Panc1 (cell line): ENCODE data around the gene SNX10. TPM values are rescaled to one million over a fixed set of nuclear protein-coding genes. Genes with fewer than 3 reads are reported as not detected.

Experiments used
- ATAC-seq: fragments of 200-7000 bp; cut with Tn5 transposase; 2 replicates; pipeline ENCODE4 v1.9.1; 2020; ENCODE audit warnings: mild to moderate bottlenecking, moderate library complexity
- BruUV-seq: library from RNA; stranded (reverse); fragments of 400-500 nt; replicated peaks from 2 replicates; lab custom pipeline; 2021; lab: Mats Ljungman, UMichigan
- CTCF ChIA-PET: fragments of 300-600 bp; sonication (Branson Sonifier 250); formaldehyde crosslinking; loops from one replicate; lab custom pipeline; 2022; ENCODE audit warnings: antibody characterized with exemption; lab: Charles Lee
- POLR2A ChIA-PET: fragments of 300-600 bp; sonication (Branson Sonifier 250); formaldehyde crosslinking; loops from one replicate; lab custom pipeline; 2022; ENCODE audit warnings: antibody characterized with exemption; lab: Charles Lee
- DNase-seq: peaks from one replicate; pipeline ENCODE4 v3.0.0-alpha.2; 2010; ENCODE audit warnings: low read depth, low spot score
- H3K27ac ChIP-seq: 2 replicates; pipeline ENCODE4 v1.5.1; 2011; ENCODE audit warnings: mild to moderate bottlenecking, low read length, inconsistent platforms
- H3K27me3 ChIP-seq: fragments of 200-500 bp; sonication (Bioruptor generic); 2 replicates; pipeline ENCODE4 v1.6.0; 2014; ENCODE audit warnings: low read length, inconsistent platforms; ENCODE audit not compliant: control insufficient read depth, insufficient read depth
- H3K36me3 ChIP-seq: fragments of 200-500 bp; sonication (Bioruptor generic); 2 replicates; pipeline ENCODE4 v1.5.1; 2014; ENCODE audit warnings: inconsistent platforms, mild to moderate bottlenecking, low read length, moderate library complexity; ENCODE audit not compliant: control insufficient read depth, insufficient read depth
- H3K4me1 ChIP-seq: 2 replicates; pipeline ENCODE4 v1.5.1; 2011; ENCODE audit warnings: inconsistent platforms, mild to moderate bottlenecking, low read length, moderate library complexity; ENCODE audit not compliant: control insufficient read depth, insufficient read depth
- H3K4me3 ChIP-seq, 2 experiments: 2 replicates each; pipeline ENCODE4 v1.5.1; 2011 to 2012; ENCODE audit warnings: low read depth in 2 of 2, low read length in 2 of 2, mild to moderate bottlenecking in 2 of 2, inconsistent platforms in 1 of 2, moderate library complexity in 1 of 2
- H3K9me3 ChIP-seq: fragments of 200-500 bp; sonication (Bioruptor generic); 2 replicates; pipeline ENCODE4 v1.5.1; 2014; ENCODE audit warnings: low read depth, mild to moderate bottlenecking, inconsistent platforms, low read length, moderate library complexity; ENCODE audit not compliant: control insufficient read depth, insufficient read depth
- CTCF ChIP-seq: fragments of 450-650 bp; IDR thresholded peaks from 2 replicates; pipeline ENCODE4 v1.5.1; 2017; ENCODE audit warnings: mild to moderate bottlenecking
- POLR2AphosphoS5 ChIP-seq: IDR thresholded peaks from 2 replicates; pipeline ENCODE4 v1.6.1; 2012; ENCODE audit warnings: mild to moderate bottlenecking, low read depth, low read length, moderate library complexity
- REST ChIP-seq, 2 experiments: IDR thresholded peaks; 2 replicates each; pipeline ENCODE4 v1.6.1; 2011 to 2012; ENCODE audit warnings: low read depth in 2 of 2, control low read depth in 1 of 2, low read length in 1 of 2, mild to moderate bottlenecking in 1 of 2, moderate library complexity in 1 of 2; ENCODE audit not compliant: insufficient read depth in 1 of 2
- SIN3A ChIP-seq: IDR thresholded peaks from 2 replicates; pipeline ENCODE4 v1.6.1; 2012; ENCODE audit warnings: low read depth, mild to moderate bottlenecking, low read length, moderate library complexity, borderline replicate concordance; ENCODE audit not compliant: insufficient read depth
- TCF7L2 ChIP-seq: IDR thresholded peaks from 2 replicates; pipeline ENCODE4 v1.6.1; 2011; ENCODE audit warnings: mild to moderate bottlenecking, low read depth, low read length, inconsistent platforms
- in situ Hi-C: cut with HindIII; loops from 2 replicates; pipeline ENCODE4 v1.10.0; 2016; ENCODE audit warnings: low sequenced_read_pairs, low pct_unique_long_range_greater_than_20kb
- intact Hi-C: fragments of 100-400 bp; cut with micrococcal nuclease; formaldehyde crosslinking; loops from one replicate; pipeline ENCODE4 v1.10.0; 2022; ENCODE audit not compliant: unreplicated experiment
- total RNA-seq: library from RNA; stranded (reverse); gene quantifications from one replicate; pipeline ENCODE4 v1.2.1, GENCODE V29; 2021; ENCODE audit not compliant: unreplicated experiment

SNX10 gene
- total RNA-seq, 1 experiment from 2014 or later, result 21.8 TPM

GRCh38 chr7:26291251-26291650 lies 411 bp upstream of the SNX10 start:
- TF ChIP-seq SIN3A (no peak), CTCF (no peak), REST (IDR thresholded peaks at IDR 0.05; ENCODE audit: insufficient read depth in 1 of 2, low read depth in 2 of 2, low read length in 1 of 2) (no peak), TCF7L2 (no peak), POLR2AphosphoS5 (no peak)
- in situ Hi-C loops (no loop called here), intact Hi-C loops (loop anchor here (5.0 kb wide), 1 partner anchor 71 kb away; no protein-coding TSS in a partner anchor)
- no peak for ATAC-seq
- Histone ChIP-seq H3K4me3 (peak overlapping the region; percentile 53 to 64), H3K27me3 (no peaks in the 10 kb centered on the region), H3K27ac (peak overlapping the region; percentile 86), H3K36me3 (no peaks in the 10 kb centered on the region), H3K9me3 (no peaks in the 10 kb centered on the region), H3K4me1 (peaks cover 11% of the 10 kb centered on the region)
- CTCF ChIA-PET, result no interaction called here
- DNase-seq, result no peak
- BruUV-seq, result no TSS peak
- POLR2A ChIA-PET, result interaction anchor here (0.6 kb wide), 1 partner anchor 53 kb away, joined by 5 read pairs; no protein-coding TSS in a partner anchor

DNA sequence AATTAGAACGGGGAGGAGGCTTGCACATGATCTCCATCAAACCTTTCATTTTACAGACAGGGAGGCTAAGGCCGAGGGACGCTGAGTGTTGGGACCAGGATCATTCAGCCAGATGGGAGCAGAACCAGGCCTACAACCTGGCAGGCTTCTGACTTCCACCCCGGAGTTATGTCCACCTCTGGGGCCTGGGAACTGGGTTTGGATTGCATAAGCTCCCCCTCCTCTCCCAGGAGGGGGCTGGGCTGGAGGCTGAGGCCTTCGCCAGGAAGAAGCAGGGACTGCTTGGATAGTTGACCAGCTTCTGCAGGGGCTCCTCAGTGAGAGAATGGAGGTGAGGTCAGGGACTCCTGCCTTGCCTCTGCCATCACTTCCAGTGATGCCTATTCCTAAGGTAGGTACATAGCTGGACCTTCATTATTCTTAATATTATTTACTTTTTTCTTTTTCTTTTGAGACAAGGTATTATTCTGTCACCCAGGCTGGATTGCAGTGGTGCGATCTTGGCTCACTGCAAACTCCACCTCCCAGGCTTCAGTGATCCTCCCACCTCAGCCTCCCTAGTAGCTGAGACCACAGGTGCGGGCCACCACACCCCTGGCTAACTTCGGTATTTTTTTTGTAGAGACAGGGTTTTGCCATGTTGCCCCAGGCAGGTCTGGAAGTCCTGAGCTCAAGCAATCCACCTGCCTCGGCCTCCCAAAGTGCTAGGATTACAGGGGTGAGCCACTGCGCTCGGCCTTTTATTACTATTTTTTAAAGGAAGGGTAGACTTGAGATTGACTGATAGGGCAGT lies 1.3 kb downstream of the SNX10 start:
- Histone ChIP-seq H3K36me3 (no peaks in the 10 kb centered on the region), H3K27ac (peak overlapping the region; percentile 55), H3K4me1 (peaks cover 11% of the 10 kb centered on the region), H3K9me3 (no peaks in the 10 kb centered on the region), H3K27me3 (no peaks in the 10 kb centered on the region), H3K4me3 (peak overlapping the region in 1 of 2 experiments; percentile 53; a peak in 1 of 4 replicates)
- POLR2A ChIA-PET, result no interaction called here
- intact Hi-C loops (loop anchor here (5.0 kb wide), 1 partner anchor 69 kb away; no protein-coding TSS in a partner anchor), in situ Hi-C loops (no loop called here)
- BruUV-seq, result TSS peak; percentile 62
- TF ChIP-seq CTCF (no peak), TCF7L2 (no peak), POLR2AphosphoS5 (no peak), REST (IDR thresholded peaks at IDR 0.05; ENCODE audit: insufficient read depth in 1 of 2, low read depth in 2 of 2, low read length in 1 of 2) (no peak), SIN3A (no peak)
- ATAC-seq (0 out of 2 replicates have a peak, but pooled peaks have one; percentile 14), DNase-seq (no peak)
- CTCF ChIA-PET, result interaction anchor here (1.0 kb wide), 1 partner anchor 866 kb away, joined by 4 read pairs; no protein-coding TSS in a partner anchor
